Ovary (tissue), 3 donors: Measurements from ENCODE around the gene CPVL.

ENCODE experiments used
- EP300 ChIP-seq: sonication (generic); formaldehyde crosslinking; IDR thresholded peaks from one replicate; pipeline ENCODE4 v1.6.1; 2017; ENCODE audit warnings: antibody characterized with exemption
- TF ChIP-seq, protein P1 (sequence below), 3 donors: fragments of 450-650 bp in 2 of 3; fragments of 200-600 bp in 1 of 3; IDR thresholded peaks; one replicate each; pipeline versions ENCODE4 v1.5.1 to v1.8.0; 2016 to 2022; ENCODE audit warnings: antibody characterized with exemption in 3 of 3, mild to moderate bottlenecking in 1 of 3
- donor health status: DM: no; HTN: no; CAD: no.

DNA sequence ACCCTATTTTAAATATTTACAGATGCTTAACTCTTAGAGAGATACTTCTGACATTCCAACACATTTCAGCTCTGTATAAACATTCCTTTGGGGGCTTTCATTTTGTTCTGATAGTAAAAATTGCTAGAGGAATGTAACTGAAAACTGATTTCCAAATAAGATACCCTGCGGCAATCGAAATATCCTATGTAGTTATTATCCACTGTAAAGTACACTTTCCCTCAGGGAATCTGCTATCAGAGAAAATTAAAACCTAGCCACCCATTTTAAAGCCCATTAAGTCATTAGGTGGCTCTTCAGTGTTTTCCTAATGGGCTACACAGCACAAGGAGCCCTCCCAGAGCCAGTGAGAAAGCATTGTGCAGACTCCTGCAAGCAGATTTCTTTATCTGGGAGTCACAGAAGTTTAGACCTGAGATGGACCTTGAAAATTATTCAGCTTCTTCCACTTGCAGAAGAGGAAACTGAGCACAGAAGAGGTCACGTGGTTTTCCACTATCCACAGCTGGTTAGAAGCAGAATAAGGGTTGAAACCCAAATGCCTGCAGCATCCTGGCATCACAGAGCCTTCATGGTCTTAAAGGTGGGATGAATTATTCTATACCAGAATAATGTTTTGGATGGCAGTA, 12.6 kb upstream of the CPVL start:
- TF ChIP-seq, protein P1, sequence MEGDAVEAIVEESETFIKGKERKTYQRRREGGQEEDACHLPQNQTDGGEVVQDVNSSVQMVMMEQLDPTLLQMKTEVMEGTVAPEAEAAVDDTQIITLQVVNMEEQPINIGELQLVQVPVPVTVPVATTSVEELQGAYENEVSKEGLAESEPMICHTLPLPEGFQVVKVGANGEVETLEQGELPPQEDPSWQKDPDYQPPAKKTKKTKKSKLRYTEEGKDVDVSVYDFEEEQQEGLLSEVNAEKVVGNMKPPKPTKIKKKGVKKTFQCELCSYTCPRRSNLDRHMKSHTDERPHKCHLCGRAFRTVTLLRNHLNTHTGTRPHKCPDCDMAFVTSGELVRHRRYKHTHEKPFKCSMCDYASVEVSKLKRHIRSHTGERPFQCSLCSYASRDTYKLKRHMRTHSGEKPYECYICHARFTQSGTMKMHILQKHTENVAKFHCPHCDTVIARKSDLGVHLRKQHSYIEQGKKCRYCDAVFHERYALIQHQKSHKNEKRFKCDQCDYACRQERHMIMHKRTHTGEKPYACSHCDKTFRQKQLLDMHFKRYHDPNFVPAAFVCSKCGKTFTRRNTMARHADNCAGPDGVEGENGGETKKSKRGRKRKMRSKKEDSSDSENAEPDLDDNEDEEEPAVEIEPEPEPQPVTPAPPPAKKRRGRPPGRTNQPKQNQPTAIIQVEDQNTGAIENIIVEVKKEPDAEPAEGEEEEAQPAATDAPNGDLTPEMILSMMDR (IDR thresholded peaks at IDR 0.05), result no peak
- no peak for TF ChIP-seq EP300
